Activated CD4-positive, alpha-beta T cell treated with anti-CD3 and anti-CD28 coated beads, Interleukin-2, amount 50 U/mL, for 16 hours (primary cell): ENCODE measurements around the gene TGFBR2.
A peak's percentile ranks its signal among the peaks of the same experiment; 100 is the strongest.

Experiments
- DNase-seq: peaks from one replicate; pipeline ENCODE4 v3.0.0-alpha.2; 2020

Gene TGFBR2

DNA sequence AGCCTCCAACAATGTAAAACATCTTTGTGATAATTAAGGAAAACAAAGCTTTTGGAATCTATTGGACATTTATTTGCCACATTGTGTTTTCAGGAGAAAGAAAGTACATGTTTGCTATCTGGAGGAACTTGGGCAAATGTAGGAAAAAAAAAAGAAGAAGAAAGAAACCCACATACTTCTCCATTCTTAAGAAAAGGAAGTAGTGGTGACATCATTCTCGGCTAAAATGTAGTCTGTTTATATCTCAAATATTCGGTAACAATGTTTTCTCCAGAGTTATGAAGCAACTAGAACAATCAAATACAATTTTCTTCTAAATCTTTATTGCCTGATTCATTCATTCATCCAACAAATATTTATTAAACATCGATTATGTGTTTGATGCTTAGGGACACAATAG, 2.3 kb upstream of the TGFBR2 start:
- no peak for DNase-seq

DNA sequence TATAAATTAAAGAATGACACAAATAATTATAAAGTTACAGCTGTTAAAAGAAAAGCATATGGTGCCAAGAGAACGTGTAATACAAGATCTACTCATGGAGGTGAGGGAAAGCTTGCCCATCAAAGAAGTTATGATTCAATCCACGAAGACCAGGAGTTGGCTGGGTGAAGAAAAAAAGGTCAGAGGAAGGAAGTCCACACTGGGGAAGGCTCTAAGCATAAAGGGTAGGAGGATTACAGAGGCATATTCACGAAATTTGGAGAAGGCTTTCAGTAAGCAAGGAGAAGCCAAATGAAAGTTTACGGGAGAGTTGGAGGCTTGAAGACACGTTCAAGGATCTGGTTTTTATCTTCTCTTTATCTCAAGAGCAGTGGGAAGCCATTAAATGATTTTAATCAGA, 1.8 kb upstream of the TGFBR2 start:
- no peak for DNase-seq

DNA sequence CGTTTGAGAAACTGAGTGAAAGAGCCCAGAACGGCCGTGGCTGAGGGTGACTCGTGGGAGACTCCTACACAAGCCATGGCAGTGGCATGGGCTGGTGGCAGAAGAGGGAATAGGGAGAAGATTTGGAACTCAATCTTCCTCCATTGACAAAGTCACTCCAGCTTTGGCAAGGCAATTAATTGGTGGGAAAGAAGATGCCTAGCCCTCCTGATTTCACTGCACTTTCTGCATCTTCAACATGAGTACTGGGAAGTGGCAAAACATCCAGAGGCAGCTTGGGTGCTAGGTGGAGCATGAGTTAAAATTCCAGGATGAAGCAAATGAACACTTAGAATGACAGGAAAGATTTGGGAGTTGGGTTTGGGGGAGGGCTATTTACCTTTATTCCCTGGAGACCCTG, 1.4 kb upstream of the TGFBR2 start:
- no peak for DNase-seq

DNA sequence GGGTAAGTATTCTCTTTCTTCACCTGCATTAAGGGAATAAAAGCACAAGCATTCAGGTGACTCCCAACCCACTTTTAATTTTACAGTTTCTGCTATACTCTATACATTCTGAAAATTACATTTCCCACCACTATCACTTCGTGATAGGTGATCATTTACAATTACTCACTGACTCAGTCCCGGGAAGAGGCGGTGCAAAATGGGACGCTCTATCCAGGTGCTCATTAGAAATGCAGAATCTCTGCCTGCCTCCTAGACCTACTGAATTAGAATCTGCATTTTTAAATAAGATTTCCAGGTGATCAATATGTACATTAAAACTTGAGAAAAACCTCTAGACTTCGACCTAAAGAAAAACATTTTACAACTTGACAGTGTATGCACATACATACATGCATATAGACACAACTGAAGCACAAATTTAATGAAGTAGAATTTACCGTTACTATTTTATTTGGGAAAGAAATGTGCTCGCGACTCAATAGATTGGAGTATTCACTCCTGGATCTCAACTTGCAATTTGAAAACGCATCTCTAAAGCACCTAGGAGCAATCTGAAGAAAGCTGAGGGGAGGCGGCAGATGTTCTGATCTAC, 598 bp upstream of the TGFBR2 start:
- DNase-seq = no peak

DNA sequence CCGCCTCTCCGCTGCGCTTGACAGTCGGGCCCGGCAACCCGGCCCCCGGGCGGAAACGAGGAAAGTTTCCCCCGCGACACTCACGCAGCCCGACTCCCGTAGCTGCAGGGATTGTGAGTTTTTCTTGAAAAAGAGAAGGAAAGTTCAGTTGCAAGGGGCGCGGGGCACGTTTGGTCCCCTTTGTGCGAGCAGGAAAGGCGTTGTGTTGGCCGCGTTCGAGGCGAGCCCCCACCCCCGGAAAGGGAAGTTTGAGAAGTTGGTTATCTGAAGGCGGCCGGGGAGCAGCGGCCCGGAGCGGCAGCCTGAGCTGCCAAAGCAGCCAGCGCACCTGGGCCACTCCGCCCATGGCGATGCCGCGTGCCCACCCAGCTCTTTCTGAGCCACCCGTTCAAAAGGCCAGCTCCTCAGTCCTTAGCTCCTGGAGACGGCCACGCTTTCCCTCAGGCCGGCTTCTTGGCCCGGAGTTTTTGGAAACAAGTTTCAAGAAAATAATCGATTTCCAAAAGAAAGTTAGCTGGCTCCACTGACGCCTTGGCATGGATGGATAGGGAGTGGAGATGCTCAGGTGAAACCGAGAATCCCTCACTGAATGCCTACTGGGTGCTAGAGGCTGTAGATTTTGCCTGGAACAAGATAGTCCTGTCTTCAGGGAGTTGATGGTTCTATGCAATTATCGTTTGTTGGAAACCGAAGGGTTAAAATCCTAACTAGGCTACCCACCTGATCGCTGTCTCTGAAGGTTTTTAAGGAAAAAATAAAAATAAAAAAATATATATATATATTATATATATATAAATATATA, 832 bp downstream of the TGFBR2 start:
- DNase-seq = peak; percentile 74

DNA sequence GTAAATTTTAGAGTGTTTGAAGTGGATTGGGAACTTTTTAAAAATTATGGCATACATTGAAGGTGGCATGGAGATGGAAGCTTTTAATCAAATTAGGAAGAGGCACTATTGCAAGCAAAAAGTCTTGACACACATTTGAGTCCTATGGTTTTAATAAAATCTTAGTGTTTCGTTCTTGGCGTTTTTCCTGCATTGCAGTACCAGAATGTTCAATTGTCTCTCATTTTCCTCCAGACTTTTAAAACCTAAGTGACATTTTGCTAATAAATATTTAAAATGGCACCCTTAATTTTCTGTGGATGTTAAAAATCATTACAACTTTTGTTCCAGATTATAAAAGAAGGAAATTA, 2.2 kb downstream of the TGFBR2 start:
- no peak for DNase-seq

DNA sequence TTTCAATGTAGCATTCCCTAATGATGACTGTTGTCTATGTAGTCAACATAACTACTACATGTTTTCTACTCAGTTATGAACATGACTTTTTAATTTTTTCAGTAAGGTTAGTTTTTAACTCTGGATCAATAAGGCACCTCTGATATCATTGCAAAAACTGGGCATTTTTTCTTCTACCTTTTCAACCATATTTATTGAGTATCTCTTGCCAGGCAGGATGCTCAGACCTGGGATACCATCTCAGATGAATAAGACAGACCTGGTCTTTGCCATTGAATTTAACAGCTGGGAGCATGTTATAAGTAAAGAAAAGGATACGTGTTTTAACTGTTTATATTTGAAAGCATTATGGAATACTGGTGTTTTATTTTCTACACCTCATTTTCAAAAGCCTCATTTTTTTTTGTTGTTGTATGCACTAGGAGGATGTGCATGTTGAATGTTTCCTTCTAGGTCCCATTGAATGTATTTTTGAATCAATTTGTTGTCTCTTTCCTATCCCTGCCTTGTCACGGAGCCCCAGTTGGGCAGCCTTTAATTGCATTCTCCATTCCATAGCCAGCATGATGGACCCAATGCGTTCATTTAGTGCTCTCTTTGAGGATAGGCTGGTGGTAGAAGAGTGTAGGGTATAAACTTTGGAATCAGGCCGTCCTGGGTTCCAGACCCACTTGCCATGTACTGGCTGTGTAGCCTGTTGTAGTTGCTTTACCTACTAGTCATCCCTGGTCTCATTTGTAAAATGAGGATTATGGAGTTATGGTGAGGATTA, 3.7 kb downstream of the TGFBR2 start:
- no peak for DNase-seq

DNA sequence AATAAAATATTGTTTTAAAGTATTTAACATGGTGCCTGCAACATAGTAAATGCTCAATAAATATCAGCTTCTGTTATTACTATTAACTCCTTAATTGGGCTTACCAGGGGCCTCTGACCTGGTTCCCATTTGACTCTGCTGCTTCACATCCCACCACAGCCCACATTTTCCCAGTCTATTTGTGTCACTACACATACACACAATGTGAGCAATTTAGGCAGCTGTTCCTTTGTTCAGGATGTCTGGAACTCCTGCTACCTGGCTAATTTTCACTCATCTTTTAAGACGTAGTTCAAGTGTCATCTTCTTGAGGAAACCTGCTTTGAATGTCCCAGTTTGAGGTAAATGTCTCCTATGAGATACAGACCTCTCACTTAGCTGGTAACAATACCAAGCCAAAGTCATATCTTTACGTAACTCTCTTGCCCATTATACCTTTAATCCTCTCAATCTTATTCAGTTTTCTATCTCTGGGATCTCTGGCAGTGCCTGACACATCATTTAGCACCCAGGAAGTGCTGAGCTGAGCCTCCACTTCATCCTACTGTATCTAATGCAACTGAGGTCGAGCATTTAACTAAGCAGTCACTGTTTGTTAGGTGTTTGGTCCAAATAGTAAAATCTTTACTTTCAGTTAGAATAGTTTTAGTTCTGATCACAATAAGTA, 4.4 kb downstream of the TGFBR2 start:
- DNase-seq = peak; percentile 86

DNA sequence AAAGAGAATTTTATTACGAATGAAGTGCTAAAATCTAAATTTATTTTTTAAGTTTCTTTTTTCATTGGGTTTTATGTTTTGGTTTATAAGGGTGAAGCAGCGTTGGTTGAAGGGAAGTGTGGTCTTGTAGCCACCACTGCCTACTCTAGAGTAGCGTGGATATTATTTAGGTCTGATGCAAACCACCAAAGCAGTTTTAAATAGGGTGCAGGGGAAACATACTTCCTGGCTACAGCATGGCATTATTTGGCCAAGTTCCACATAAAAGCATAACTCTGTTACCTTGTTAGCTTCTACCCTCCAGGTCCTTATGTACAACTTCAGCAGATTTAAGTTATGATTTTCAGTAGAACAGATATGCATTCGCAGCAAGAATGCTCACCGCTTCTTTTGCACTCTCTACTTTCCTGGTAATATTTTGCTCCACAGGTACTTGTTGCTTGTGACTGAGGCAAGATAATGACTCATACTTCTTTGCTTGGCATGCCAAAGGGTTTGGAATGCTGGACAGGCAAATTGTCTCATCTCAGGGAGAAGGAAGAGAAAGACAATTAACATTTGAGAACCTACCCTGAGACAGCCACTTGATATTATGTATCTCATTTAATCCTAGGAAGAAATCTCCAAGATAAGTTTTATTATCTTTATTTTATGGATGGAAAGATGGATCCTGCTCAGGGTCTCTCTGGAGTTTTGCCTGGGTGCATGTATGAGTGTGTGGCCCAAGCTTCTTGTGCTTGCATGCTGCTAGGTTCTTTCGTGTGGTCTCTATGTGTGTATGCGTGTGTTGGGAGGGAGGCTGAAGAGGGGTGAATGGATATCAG, 5.4 kb downstream of the TGFBR2 start:
- no peak for DNase-seq

DNA sequence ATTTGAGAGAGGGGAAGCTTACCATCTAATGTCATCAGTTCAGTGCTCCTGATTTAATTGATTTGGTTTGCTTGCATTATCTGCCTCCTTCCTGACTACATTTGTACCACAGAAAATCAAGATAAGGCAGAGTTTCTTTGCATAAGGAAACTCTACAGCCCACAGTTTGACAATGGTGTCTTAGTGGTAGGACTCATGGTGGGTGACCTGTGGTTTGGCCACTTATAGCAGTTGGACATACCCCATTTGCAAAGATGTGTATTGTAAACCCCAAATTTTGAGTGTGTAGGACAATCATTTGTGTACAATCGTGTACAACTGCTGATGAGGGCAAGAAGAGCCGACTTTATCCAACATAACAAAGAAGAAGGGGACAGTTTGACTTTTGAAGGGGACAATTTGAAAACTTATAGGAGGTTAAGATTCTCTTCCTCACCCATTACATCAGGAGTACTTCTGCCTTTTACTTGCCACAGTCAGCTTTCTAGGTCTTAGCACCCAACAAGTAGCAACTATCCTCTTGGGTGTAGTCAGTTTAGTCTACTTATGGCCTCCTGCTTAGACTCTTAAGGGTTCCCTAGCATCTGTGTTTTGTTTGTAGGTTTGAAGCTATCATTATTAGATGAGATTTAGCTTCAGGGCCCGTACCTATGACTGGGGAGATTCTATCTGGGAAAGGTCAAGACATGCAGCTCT, 6.2 kb downstream of the TGFBR2 start:
- DNase-seq = no peak

DNA sequence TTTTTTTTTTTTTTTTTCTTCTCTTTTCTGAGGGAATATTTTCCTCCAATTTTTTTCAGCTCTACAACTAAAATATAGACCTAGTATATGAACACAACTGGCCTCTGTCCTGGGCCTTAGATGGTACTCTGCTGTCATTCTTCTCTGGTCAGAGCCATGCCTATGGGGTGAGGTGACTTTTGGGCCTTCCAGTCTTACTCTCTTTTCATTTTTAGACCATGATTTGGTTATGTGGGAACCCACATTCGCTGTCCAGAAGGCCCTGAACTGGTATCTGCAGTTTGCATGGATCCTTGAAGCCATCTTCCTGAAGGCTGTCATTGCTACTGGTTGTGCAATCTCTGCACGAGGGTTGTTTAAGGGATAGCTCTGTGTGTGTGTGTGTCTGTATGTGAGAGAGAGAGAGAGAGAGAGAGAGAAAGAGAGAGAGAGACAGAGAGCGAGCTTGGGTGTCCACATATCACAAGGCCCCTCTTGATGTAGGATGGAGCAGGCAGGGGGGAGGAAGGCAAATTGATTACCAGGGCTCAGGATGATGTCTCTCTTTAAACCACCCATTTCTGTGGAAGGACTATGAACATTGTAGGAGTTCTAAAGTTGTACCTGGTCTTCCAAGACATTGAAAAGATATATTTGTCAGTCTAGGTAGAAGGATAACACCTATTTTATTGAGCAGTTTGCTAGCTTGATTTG, 6.9 kb downstream of the TGFBR2 start:
- DNase-seq = no peak

DNA sequence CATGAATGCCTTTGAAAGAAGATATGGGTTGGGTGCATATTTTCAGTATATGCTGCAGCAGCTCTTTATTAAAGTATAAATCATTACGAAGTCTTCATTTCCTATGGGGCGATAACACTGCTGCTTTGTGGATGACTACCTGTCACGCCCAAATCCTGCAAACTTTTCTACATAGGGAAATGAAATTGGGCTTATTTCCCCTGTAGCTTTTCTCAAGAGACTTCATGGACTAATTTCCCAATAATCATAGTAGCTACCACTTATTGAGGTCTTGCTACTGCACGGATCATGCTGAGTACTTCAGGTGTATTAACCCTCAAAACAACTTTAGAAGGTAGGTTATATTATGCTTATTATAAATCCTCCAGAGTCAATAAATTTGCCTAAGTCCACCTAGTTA, 8.0 kb downstream of the TGFBR2 start:
- no peak for DNase-seq

DNA sequence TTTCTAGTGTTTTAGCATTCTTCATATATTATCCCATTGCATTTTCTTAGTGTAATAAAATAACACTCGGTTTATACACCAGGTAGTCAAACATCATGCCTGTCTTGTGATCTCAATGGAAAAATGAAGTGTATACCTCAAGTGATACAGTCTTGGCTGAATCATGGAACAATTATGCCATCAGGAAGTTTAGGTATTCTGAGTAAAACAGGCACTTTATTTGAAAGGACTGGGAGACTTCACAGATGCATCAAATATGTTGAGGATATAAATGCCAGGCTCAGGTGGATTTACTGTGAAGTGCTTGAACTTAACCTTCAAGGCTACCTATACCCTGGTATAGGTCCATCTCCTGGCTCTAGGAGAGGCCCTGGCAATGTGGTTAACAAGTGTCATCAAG, 8.5 kb downstream of the TGFBR2 start:
- no peak for DNase-seq

DNA sequence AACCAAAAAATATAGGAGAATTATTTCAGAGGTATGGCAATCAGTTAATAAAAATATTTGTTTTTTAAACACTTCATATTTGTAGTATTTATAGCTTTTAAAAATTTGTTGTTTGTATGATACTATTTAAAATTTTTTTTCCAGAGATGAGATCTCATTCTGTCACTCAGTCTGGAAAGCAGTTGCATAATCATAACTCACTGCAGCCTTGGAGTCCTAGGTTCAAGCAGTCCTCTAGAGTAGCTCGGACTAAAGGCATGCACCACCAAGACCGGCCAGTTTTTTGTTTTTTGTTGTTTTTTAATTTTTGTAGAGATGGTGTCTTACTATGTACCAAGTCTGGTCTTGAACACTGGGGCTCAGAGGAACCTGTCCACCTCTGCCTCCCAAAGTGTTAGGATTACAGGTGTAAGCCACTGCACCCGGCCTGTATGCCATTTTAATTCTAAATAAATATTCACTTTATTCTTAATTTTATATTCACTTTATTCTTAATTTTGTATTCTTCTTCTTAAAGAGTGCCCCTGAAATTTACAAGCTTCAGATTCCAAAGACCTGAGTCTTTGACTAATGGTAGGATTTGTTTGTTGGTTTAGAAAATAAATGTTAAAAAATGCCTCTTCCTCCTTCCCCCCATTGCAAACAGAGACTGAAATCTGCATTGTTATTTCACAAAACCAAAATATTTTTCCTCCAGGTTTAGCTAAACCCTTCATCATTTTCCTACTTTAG, 9.4 kb downstream of the TGFBR2 start:
- no peak for DNase-seq

DNA sequence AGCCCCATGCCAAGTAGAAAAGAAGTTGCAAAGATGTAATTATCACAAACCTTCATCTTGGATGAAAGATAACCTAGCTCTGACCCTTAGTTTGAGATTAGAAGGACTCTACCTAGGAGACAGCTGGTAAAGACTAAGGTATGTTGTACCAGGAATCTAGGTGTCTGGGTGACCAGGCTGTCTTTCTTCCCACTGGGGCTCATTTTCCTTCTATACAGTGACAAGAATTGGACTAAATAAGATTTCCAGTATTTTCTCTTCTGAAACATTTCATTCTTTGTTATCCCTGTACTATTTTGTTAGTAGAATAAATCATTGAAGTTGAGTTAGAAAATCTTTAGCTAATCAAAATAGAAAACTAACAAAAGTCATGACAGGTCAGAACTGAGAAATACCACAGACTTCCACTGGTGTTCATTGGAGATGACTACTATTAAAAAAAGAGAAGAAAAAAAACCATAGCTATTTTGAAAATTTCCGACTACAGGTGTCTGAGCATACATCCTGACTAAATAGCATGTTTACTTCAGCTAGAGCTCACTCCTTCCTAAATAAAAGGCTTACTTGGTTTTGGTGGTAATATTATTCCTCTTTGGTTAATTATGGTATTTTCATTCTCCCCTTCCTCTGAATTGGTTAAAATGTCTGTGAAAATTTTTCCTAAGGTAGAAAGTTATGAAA, 10.1 kb downstream of the TGFBR2 start:
- DNase-seq = no peak

DNA sequence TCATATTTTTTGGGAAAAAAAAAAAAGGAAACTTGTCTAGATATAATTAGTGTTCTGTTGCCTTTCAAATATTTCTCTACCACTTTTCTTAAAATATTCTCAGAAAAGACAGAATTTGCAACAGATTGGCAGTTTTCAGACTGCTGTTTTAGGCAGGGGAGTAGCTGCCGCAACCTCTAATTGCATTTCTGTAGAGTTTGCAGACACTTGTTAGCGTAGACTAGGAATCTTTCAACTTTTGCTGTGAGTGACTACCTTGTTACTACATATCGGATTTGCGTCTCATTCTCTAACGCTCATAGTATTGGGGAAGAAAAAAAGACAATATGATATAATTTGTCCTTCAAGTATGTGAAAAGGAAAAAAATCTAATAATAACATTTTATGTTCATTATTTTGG, 10.7 kb downstream of the TGFBR2 start:
- DNase-seq = no peak

DNA sequence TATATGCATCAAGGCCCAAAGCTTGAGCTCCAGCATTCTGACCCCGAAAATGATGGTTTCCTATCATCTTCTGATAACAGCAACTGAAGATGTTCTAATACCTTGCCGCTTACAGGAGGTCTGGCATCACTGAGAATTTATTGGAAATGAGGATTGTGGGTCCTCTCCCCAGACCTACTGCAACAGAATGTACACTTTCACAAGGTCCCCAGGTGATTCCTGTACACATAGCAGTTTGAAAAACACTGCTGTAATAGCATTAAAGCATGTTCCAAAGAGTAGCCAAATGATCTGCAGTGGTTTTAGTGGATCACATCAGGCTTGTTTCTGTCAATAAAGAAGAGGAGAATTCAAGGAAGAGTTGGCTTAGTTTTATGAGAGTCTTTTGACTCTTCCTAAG, 11.3 kb downstream of the TGFBR2 start:
- no peak for DNase-seq

DNA sequence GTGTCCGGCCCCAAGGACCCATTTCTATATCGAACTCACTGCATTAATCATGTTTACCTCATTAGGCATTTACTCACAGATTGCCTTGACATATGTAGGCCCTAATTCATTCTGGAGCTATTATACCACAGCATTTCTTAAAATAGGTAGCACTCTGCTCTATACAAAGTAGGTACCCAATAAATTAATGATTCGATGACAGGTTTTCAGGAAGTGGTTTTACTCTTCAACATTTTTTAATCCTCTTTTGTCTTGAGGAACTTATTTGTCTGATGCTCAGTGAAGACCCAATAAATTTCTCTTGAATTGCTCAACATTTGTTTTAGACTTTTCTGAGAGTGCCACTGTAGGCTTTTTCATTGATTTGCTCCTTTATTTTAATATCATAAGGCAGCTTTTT, 12.1 kb downstream of the TGFBR2 start:
- DNase-seq = no peak

DNA sequence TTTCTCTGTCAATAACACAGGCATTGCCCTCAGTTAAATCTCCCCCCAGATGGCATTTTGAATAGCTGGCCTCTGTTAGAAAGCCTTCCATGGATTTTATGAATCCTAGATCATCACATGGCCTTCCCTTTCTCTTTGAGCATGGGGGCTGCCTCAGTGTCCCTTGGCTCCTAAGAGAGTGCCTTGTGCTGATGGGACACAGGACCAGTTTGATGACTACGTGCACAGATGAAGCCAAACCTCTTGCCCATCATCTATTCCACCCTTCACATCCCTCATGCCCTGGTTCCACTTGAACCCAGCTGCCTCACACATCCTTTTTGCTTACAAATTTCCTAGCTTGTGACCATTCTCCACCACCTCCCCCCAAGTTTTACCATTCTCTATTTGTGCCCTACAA, 12.9 kb downstream of the TGFBR2 start:
- no peak for DNase-seq
